Activated CD4-positive, alpha-beta T cell treated with anti-CD3 and anti-CD28 coated beads, Interleukin-2, amount 10 ng/mL, durations not matched to agents 24 days and 14 days (primary cell): ENCODE data around the gene M6PR. TPM values are rescaled to one million over a fixed set of nuclear protein-coding genes. Genes with fewer than 3 reads are reported as not detected.

Experiments used
- DNase-seq: peaks from one replicate; pipeline ENCODE4 v3.0.0; 2022
- H3K27ac Mint-ChIP-seq: one replicate; pipeline ENCODE4 v1.8.0; 2022; ENCODE audit warnings: mild to moderate bottlenecking, mixed read lengths
- H3K27me3 Mint-ChIP-seq: one replicate; pipeline ENCODE4 v1.8.0; 2022; ENCODE audit warnings: mixed read lengths
- H3K36me3 Mint-ChIP-seq: one replicate; pipeline ENCODE4 v1.8.0; 2022; ENCODE audit warnings: low read depth, mild to moderate bottlenecking, mixed read lengths
- H3K4me1 Mint-ChIP-seq: one replicate; pipeline ENCODE4 v1.8.0; 2021; ENCODE audit warnings: mixed read lengths
- H3K4me3 Mint-ChIP-seq: one replicate; pipeline ENCODE4 v1.8.0; 2022; ENCODE audit warnings: mild to moderate bottlenecking, moderate library complexity, mixed read lengths
- H3K9me3 Mint-ChIP-seq: one replicate; pipeline ENCODE4 v1.8.0; 2021; ENCODE audit warnings: mixed read lengths
- intact Hi-C: fragments of 100-400 bp; cut with micrococcal nuclease; formaldehyde crosslinking; loops from one replicate; pipeline ENCODE4 v1.15.1; 2023
- total RNA-seq: library from RNA; stranded (reverse); gene quantifications from 2 replicates; pipeline ENCODE4 v1.2.3, GENCODE V29; 2022

M6PR gene
- total RNA-seq, 1 donor from 2014 or later = 160 TPM

- Mint-ChIP-seq H3K4me3 (no peak overlapping the region), H3K9me3 (no peaks in the 10 kb centered on the region), H3K36me3 (no peaks in the 10 kb centered on the region), H3K27me3 (peaks cover 28% of the 10 kb centered on the region), H3K4me1 (peaks cover 11% of the 10 kb centered on the region), H3K27ac (no peak overlapping the region)
- intact Hi-C loops = loop anchor here (2.0 kb wide), 1 partner anchor 238 kb away; no protein-coding TSS in a partner anchor
- no peak for DNase-seq
These were observed 54.5 kb downstream of the M6PR start for GRCh38 chr12:8894986-8895385.

DNA sequence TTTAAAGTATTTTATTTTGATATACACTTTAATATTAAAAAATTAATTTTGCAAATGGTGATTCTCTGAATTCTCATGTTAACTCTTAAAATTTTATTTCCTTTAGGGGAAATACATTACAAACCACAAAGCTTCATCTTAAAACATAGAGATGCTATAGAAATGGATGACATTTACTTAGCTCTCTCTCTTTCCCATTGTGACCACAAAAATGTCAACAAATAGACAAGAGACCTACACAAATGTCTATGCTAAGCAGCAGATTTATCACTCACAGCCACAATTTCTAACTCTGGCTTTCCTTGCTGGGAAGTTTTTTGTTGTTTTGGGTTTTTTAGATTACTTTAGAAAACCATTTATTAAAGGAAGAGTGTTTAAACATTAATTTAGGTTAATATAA lies 55.1 kb downstream of the M6PR start:
- no peak for DNase-seq
- Mint-ChIP-seq H3K9me3 (no peaks in the 10 kb centered on the region), H3K36me3 (no peaks in the 10 kb centered on the region), H3K4me3 (no peak overlapping the region), H3K27ac (no peak overlapping the region), H3K4me1 (peaks cover 11% of the 10 kb centered on the region), H3K27me3 (peaks cover 28% of the 10 kb centered on the region)
- intact Hi-C loops = loop anchor here (2.0 kb wide), 1 partner anchor 238 kb away; no protein-coding TSS in a partner anchor

DNA sequence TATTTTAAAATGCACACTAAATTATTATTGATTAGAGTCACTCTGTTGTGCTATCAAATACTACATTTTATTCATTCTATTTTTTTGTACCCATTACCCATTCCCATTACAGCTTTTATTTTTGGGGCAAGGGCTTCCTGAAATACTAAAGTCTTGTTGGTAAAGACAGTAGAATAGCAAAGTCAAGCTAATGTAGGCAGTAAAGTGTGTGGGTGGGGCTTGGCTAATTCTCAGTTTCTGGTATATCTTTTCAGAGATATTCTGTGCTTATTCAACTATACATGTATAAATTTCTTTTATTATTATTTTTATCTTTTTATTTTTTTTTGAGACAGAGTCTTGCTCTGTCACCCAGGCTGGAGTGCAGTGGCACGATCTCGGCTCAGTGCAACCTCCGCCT lies 57.5 kb downstream of the M6PR start:
- Mint-ChIP-seq H3K9me3 (no peaks in the 10 kb centered on the region), H3K4me3 (no peak overlapping the region), H3K27me3 (peaks cover 21% of the 10 kb centered on the region), H3K27ac (no peak overlapping the region), H3K4me1 (peaks cover 11% of the 10 kb centered on the region), H3K36me3 (no peaks in the 10 kb centered on the region)
- no peak for DNase-seq
- intact Hi-C loops = loop anchor here (2.0 kb wide), 2 partner anchors 147 to 347 kb away; no protein-coding TSS in a partner anchor

Other genes with a start within 250 kb of the M6PR start
- not detected in 2 replicates for gene A2ML1, start 127.0 kb downstream of the M6PR start, total RNA-seq
- 7.9 and 8.7 TPM in 2 replicates for gene PHC1, start 35.1 kb downstream of the M6PR start, total RNA-seq
- gene KLRG1, start 39.9 kb upstream of the M6PR start, total RNA-seq = 0.71 and 0.84 TPM in 2 replicates
- not detected in 2 replicates for gene A2M, start 166.3 kb upstream of the M6PR start, total RNA-seq